Vagina (tissue), 2 donors: ENCODE results near the gene GNB1L. TPM values are rescaled to one million over a fixed set of nuclear protein-coding genes. Genes with fewer than 3 reads are reported as not detected.

Experiments
- DNase-seq, 2 donors: peaks; one replicate each; pipeline ENCODE4 v3.0.0-alpha.2; 2017; ENCODE audit errors: extremely low spot score in 2 of 2
- H3K27ac ChIP-seq: fragments of 200-600 bp; sonication (generic); one replicate; pipeline ENCODE4 v1.5.1; 2019
- H3K27me3 ChIP-seq: fragments of 200-600 bp; sonication (generic); one replicate; pipeline ENCODE4 v1.5.1; 2019
- H3K36me3 ChIP-seq, 2 donors: fragments of 200-600 bp; sonication (generic); one replicate each; pipeline ENCODE4 v1.5.1; 2017 to 2019
- H3K4me1 ChIP-seq: fragments of 200-600 bp; sonication (generic); one replicate; pipeline ENCODE4 v1.5.1; 2019
- H3K4me3 ChIP-seq, 2 donors: fragments of 200-600 bp; sonication (generic); 1 replicate in 1 of 2; 2 replicates in 1 of 2; pipeline ENCODE4 v1.5.1; 2016 to 2019
- H3K9me3 ChIP-seq: fragments of 200-600 bp; sonication (generic); one replicate; pipeline ENCODE4 v1.5.1; 2019
- CTCF ChIP-seq, 3 experiments: fragments of 450-650 bp in 2 of 3; fragments of 200-600 bp in 1 of 3; sonication (generic) in 1 of 3; IDR thresholded peaks; one replicate each; pipeline ENCODE4 v1.5.1; 2017 to 2019; ENCODE audit warnings: antibody characterized with exemption in 3 of 3, mild to moderate bottlenecking in 2 of 3, moderate library complexity in 2 of 3
- POLR2A ChIP-seq, 2 donors: fragments of 450-650 bp; IDR thresholded peaks; one replicate each; pipeline ENCODE4 v1.6.1; 2017; ENCODE audit warnings: antibody characterized with exemption in 2 of 2, mild to moderate bottlenecking in 2 of 2, moderate library complexity in 2 of 2
- POLR2AphosphoS5 ChIP-seq, 2 donors: sonication (generic); formaldehyde crosslinking; IDR thresholded peaks; one replicate each; pipeline ENCODE4 v1.9.0; 2017; ENCODE audit warnings: antibody characterized with exemption in 2 of 2, mild to moderate bottlenecking in 2 of 2, low read depth in 1 of 2; ENCODE audit not compliant: insufficient read depth in 1 of 2
- intact Hi-C: fragments of 100-400 bp; cut with DNase I; formaldehyde crosslinking; loops from one replicate; pipeline ENCODE4 v1.15.1; 2023
- total RNA-seq: library from RNA; depleted of rRNA; stranded (reverse); fragments of >200 nt; gene quantifications from one replicate; pipeline ENCODE4 v1.2.3, GENCODE V29; 2016

Gene GNB1L
- total RNA-seq, 1 donor from 2014 or later = 14.0 TPM

GRCh38 chr22:19898145-19898544 is 43.5 kb upstream of the GNB1L start:
- no peak overlapping the region for H3K4me3 ChIP-seq
- H3K4me1 ChIP-seq = peaks cover 1% of the 10 kb centered on the region
- peaks cover 0 to 9% of the 10 kb centered on the region in 2 donors for H3K36me3 ChIP-seq

GRCh38 chr22:19897726-19898125 is 43.1 kb upstream of the GNB1L start:
- H3K9me3 ChIP-seq = no peaks in the 10 kb centered on the region
- H3K4me3 ChIP-seq = no peak overlapping the region
- no peak for DNase-seq
- intact Hi-C loops = no loop called here
- no peak overlapping the region for H3K27ac ChIP-seq
- peaks cover 5% of the 10 kb centered on the region for H3K4me1 ChIP-seq
- TF ChIP-seq CTCF (IDR thresholded peaks at IDR 0.05) (no peak), POLR2AphosphoS5 (IDR thresholded peaks at IDR 0.05; ENCODE audit: insufficient read depth in 1 of 2, low read depth in 1 of 2) (no peak), POLR2A (IDR thresholded peaks at IDR 0.05) (no peak)
- peaks cover 0 to 9% of the 10 kb centered on the region in 2 donors for H3K36me3 ChIP-seq
- H3K27me3 ChIP-seq = no peaks in the 10 kb centered on the region

More at GRCh38 chr22:19898145-19898544, 43.5 kb upstream of the GNB1L start:
- DNase-seq = no peak
- TF ChIP-seq POLR2A (IDR thresholded peaks at IDR 0.05) (no peak), POLR2AphosphoS5 (IDR thresholded peaks at IDR 0.05; ENCODE audit: insufficient read depth in 1 of 2, low read depth in 1 of 2) (no peak), CTCF (IDR thresholded peaks at IDR 0.05) (no peak)
- intact Hi-C loops = no loop called here
- no peaks in the 10 kb centered on the region for H3K9me3 ChIP-seq
- no peak overlapping the region for H3K27ac ChIP-seq
- H3K27me3 ChIP-seq = no peaks in the 10 kb centered on the region

GRCh38 chr22:19896665-19897355 is 42.1 kb upstream of the GNB1L start:
- no peak for TF ChIP-seq CTCF (IDR thresholded peaks at IDR 0.05)
- TF ChIP-seq POLR2AphosphoS5 (IDR thresholded peaks at IDR 0.05; ENCODE audit: insufficient read depth in 1 of 2, low read depth in 1 of 2) = no peak
- no peak for TF ChIP-seq POLR2A (IDR thresholded peaks at IDR 0.05)
- Histone ChIP-seq H3K27me3 (no peaks in the 10 kb centered on the region), H3K9me3 (no peaks in the 10 kb centered on the region), H3K36me3 (peaks cover 0 to 9% of the 10 kb centered on the region in 2 donors), H3K27ac (no peak overlapping the region), H3K4me1 (peaks cover 14% of the 10 kb centered on the region), H3K4me3 (no peak overlapping the region)
- intact Hi-C loops = no loop called here
- no peak for DNase-seq

- Histone ChIP-seq H3K9me3 (no peaks in the 10 kb centered on the region), H3K4me3 (no peak overlapping the region), H3K4me1 (peaks cover 26% of the 10 kb centered on the region), H3K27ac (no peak overlapping the region), H3K27me3 (no peaks in the 10 kb centered on the region), H3K36me3 (peaks cover 0 to 9% of the 10 kb centered on the region in 2 donors)
- TF ChIP-seq POLR2A (IDR thresholded peaks at IDR 0.05) = no peak
- no peak for TF ChIP-seq POLR2AphosphoS5 (IDR thresholded peaks at IDR 0.05; ENCODE audit: insufficient read depth in 1 of 2, low read depth in 1 of 2)
- TF ChIP-seq CTCF (IDR thresholded peaks at IDR 0.05) = no peak
- DNase-seq = no peak
- intact Hi-C loops = no loop called here
Observed at GRCh38 chr22:19895160-19895849, 40.6 kb upstream of the GNB1L start.

GRCh38 chr22:19893363-19893762 is 38.7 kb upstream of the GNB1L start:
- Histone ChIP-seq H3K36me3 (peaks cover 0 to 9% of the 10 kb centered on the region in 2 donors), H3K4me3 (no peak overlapping the region), H3K4me1 (peaks cover 26% of the 10 kb centered on the region), H3K27me3 (no peaks in the 10 kb centered on the region), H3K27ac (peak overlapping the region; percentile 84), H3K9me3 (no peaks in the 10 kb centered on the region)
- DNase-seq = no peak
- intact Hi-C loops = no loop called here
- TF ChIP-seq POLR2A (IDR thresholded peaks at IDR 0.05) (no peak), POLR2AphosphoS5 (IDR thresholded peaks at IDR 0.05; ENCODE audit: insufficient read depth in 1 of 2, low read depth in 1 of 2) (no peak), CTCF (IDR thresholded peaks at IDR 0.05) (no peak)
